ENCODE data around the gene SEPTIN3.

DNA sequence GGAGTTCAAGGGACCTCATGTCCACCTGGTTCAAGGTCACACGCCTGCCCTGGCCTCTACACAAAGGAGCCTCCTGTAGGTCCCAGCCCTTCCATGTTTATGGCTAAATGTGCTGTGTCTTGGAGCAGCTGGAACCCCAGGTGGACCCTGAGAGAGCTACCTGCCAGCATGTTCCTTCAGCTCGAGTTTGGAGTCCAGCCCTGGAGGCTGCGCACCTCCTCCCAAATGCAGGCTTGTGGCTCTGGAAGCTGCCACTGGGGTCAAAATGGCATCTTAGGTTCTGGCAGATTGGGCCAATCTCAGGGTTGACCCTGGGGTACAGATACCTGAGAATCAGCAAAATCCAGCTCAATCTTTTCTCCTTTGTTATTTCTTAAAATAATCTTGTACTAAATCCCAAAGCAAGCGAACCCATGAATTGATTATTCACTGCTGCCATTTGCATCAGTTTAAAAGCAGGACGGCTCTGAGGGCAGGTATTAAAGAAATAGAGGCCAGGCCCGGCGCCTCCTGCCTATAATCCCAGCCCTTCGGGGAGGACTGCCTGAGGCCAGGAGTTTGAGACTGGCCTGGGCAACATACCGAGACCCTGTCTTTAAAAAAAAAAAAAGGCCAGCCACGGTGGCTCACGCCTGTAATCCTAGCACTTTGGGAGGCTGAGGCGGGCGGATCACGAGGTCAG is 45.5 kb upstream of the SEPTIN3 start:
- TF ChIP-seq, protein P1, sequence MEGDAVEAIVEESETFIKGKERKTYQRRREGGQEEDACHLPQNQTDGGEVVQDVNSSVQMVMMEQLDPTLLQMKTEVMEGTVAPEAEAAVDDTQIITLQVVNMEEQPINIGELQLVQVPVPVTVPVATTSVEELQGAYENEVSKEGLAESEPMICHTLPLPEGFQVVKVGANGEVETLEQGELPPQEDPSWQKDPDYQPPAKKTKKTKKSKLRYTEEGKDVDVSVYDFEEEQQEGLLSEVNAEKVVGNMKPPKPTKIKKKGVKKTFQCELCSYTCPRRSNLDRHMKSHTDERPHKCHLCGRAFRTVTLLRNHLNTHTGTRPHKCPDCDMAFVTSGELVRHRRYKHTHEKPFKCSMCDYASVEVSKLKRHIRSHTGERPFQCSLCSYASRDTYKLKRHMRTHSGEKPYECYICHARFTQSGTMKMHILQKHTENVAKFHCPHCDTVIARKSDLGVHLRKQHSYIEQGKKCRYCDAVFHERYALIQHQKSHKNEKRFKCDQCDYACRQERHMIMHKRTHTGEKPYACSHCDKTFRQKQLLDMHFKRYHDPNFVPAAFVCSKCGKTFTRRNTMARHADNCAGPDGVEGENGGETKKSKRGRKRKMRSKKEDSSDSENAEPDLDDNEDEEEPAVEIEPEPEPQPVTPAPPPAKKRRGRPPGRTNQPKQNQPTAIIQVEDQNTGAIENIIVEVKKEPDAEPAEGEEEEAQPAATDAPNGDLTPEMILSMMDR (conservative IDR thresholded peaks at IDR 0.05; ENCODE audit: low read length) = no peak
- TF ChIP-seq EZH2phosphoT487 (IDR thresholded peaks at IDR 0.05; ENCODE audit: borderline replicate concordance) = no peak
